ENCODE data around the gene CRX.

DNA sequence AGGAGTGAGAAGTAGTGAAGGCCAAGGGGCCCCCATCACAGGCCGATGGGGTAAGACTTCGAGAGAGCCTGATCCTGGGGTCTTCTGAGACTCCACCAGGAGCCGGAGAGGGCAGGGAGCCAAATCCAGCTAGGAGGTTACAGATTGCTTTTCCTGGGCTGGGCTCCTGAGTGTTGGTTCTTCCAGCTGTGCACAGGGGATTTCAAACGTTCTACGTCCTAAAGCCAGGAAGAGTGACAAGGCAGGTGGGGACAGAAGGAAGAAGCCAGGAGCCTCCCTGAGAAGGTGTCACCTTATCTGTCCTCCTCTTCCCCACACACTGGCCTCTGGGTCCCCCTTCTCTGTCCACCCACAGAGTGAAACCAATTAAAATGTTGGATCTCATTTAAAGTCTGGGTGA lies 21.2 kb downstream of the CRX start:
- TF ChIP-seq, protein P1, sequence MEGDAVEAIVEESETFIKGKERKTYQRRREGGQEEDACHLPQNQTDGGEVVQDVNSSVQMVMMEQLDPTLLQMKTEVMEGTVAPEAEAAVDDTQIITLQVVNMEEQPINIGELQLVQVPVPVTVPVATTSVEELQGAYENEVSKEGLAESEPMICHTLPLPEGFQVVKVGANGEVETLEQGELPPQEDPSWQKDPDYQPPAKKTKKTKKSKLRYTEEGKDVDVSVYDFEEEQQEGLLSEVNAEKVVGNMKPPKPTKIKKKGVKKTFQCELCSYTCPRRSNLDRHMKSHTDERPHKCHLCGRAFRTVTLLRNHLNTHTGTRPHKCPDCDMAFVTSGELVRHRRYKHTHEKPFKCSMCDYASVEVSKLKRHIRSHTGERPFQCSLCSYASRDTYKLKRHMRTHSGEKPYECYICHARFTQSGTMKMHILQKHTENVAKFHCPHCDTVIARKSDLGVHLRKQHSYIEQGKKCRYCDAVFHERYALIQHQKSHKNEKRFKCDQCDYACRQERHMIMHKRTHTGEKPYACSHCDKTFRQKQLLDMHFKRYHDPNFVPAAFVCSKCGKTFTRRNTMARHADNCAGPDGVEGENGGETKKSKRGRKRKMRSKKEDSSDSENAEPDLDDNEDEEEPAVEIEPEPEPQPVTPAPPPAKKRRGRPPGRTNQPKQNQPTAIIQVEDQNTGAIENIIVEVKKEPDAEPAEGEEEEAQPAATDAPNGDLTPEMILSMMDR (IDR thresholded peaks at IDR 0.05): no peak
- TF ChIP-seq POLR2A (IDR thresholded peaks at IDR 0.05): no peak
